G401.6 (cell line): ENCODE measurements around the gene NRXN3.

Experiments used
- FAIRE-seq: peaks from 2 replicates; lab custom pipeline; 2012; peaks lifted over from hg19 to GRCh38; lab: Jason Lieb, UNC

Gene NRXN3

GRCh38 chr14:78170203-78170602 lies at the start of gene NRXN3:
NRXN3 (plus strand) TSS chr14:78170373; CDS start chr14:78243094, 72,721 bp downstream.
- FAIRE-seq, result no peak

GRCh38 chr14:78122436-78122835 lies 47.7 kb upstream of the NRXN3 start:
- FAIRE-seq, result no peak

- no peak for FAIRE-seq
Observed at GRCh38 chr14:78123650-78124253, 46.4 kb upstream of the NRXN3 start.

GRCh38 chr14:78127961-78128360 lies 42.2 kb upstream of the NRXN3 start:
- FAIRE-seq, result no peak

GRCh38 chr14:78129375-78129774 lies 40.8 kb upstream of the NRXN3 start:
- FAIRE-seq, result no peak

- no peak for FAIRE-seq
Observed at GRCh38 chr14:78130356-78130755, 39.8 kb upstream of the NRXN3 start.

- FAIRE-seq, result no peak
Observed at GRCh38 chr14:78131201-78131600, 39.0 kb upstream of the NRXN3 start.

- no peak for FAIRE-seq
Observed at GRCh38 chr14:78131616-78132015, 38.6 kb upstream of the NRXN3 start.

GRCh38 chr14:78135450-78135891 lies 34.7 kb upstream of the NRXN3 start:
- no peak for FAIRE-seq

- no peak for FAIRE-seq
Observed at GRCh38 chr14:78136695-78137094, 33.5 kb upstream of the NRXN3 start.

- FAIRE-seq, result no peak
Observed at GRCh38 chr14:78141590-78141989, 28.6 kb upstream of the NRXN3 start.

- no peak for FAIRE-seq
Observed at GRCh38 chr14:78142998-78143397, 27.2 kb upstream of the NRXN3 start.

- no peak for FAIRE-seq
Observed at GRCh38 chr14:78143489-78144145, 26.6 kb upstream of the NRXN3 start.

GRCh38 chr14:78152201-78153063 lies 17.7 kb upstream of the NRXN3 start:
- FAIRE-seq, result no peak

- FAIRE-seq, result no peak
Observed at GRCh38 chr14:78153064-78153341, 17.2 kb upstream of the NRXN3 start.

GRCh38 chr14:78154827-78155226 lies 15.3 kb upstream of the NRXN3 start:
- no peak for FAIRE-seq

- FAIRE-seq, result no peak
Observed at GRCh38 chr14:78156196-78156595, 14.0 kb upstream of the NRXN3 start.

- no peak for FAIRE-seq
Observed at GRCh38 chr14:78157494-78158437, 12.4 kb upstream of the NRXN3 start.

- no peak for FAIRE-seq
Observed at GRCh38 chr14:78162202-78162601, 8.0 kb upstream of the NRXN3 start.

- no peak for FAIRE-seq
Observed at GRCh38 chr14:78164226-78164853, 5.8 kb upstream of the NRXN3 start.

- no peak for FAIRE-seq
Observed at GRCh38 chr14:78172428-78172827, 2.3 kb downstream of the NRXN3 start.
